SHP77 treated with DMSO at 0.1 percent for 48 hours (cell line): Measurements from ENCODE around the gene SLC5A10.

Experiments used
- DNase-seq: peaks from one replicate; lab custom pipeline; 2025; lab: John Stamatoyannopoulos, UW

Gene SLC5A10

GRCh38 chr17:19003543-19004420 lies 51.8 kb downstream of the SLC5A10 start:
- no peak for DNase-seq

- DNase-seq: peak; percentile 37
Observed at GRCh38 chr17:19004421-19005136, 52.6 kb downstream of the SLC5A10 start, which contains the start of gene FAM83G. Gene FAM83G, minus strand, starts transcription at chr17:19004764. Its CDS starts 723 bp downstream, at chr17:19004041.

GRCh38 chr17:19005137-19005773 lies 53.3 kb downstream of the SLC5A10 start:
- DNase-seq: no peak

GRCh38 chr17:19005789-19006430 lies 53.9 kb downstream of the SLC5A10 start:
- no peak for DNase-seq

GRCh38 chr17:19006698-19007097 lies 54.7 kb downstream of the SLC5A10 start:
- DNase-seq: no peak

- no peak for DNase-seq
Observed at GRCh38 chr17:19009970-19010369, 58.0 kb downstream of the SLC5A10 start.

- no peak for DNase-seq
Observed at GRCh38 chr17:19010729-19011505, 59.0 kb downstream of the SLC5A10 start.

GRCh38 chr17:19011581-19011980 lies 59.6 kb downstream of the SLC5A10 start:
- no peak for DNase-seq

- no peak for DNase-seq
Observed at GRCh38 chr17:19012171-19013080, 60.5 kb downstream of the SLC5A10 start.

- DNase-seq: no peak
Observed at GRCh38 chr17:19013226-19013625, 61.3 kb downstream of the SLC5A10 start.

GRCh38 chr17:19013806-19014627 lies 62.1 kb downstream of the SLC5A10 start:
- DNase-seq: no peak

GRCh38 chr17:19014628-19015215 lies 62.8 kb downstream of the SLC5A10 start:
- no peak for DNase-seq

- no peak for DNase-seq
Observed at GRCh38 chr17:19015428-19015827, 63.5 kb downstream of the SLC5A10 start.

GRCh38 chr17:19016297-19016696 lies 64.3 kb downstream of the SLC5A10 start:
- DNase-seq: no peak

- no peak for DNase-seq
Observed at GRCh38 chr17:19016881-19017280, 64.9 kb downstream of the SLC5A10 start.

- no peak for DNase-seq
Observed at GRCh38 chr17:19017401-19017800, 65.4 kb downstream of the SLC5A10 start.

- no peak for DNase-seq
Observed at GRCh38 chr17:19017804-19018599, 66.0 kb downstream of the SLC5A10 start.

GRCh38 chr17:19018600-19018950 lies 66.6 kb downstream of the SLC5A10 start:
- DNase-seq: no peak
